MCF 10A (cell line): ENCODE measurements around the gene HIPK1. TPM values are rescaled to one million over a fixed set of nuclear protein-coding genes. Genes with fewer than 3 reads are reported as not detected.
"Not testable (repeated sequence)": the region's sequence is repeated elsewhere in the genome, so short reads cannot be mapped to it uniquely, and the experiment has no call there.

Experiments used
- BruUV-seq: library from RNA; stranded (reverse); fragments of 400-500 nt; replicated peaks from 2 replicates; lab custom pipeline; 2021; lab: Mats Ljungman, UMichigan
- CTCF ChIA-PET: fragments of 300-600 bp; sonication (Branson Sonifier 250); formaldehyde crosslinking; extraction: SDS; loops from one replicate; lab custom pipeline; 2021; ENCODE audit warnings: antibody characterized with exemption, inconsistent platforms; lab: Yijun Ruan, JAX
- POLR2A ChIA-PET: fragments of 300-600, 350-650 bp; sonication (Branson Sonifier 250); formaldehyde crosslinking; extraction: SDS; loops from one replicate; lab custom pipeline; 2020; ENCODE audit warnings: antibody characterized with exemption, inconsistent platforms; lab: Yijun Ruan, JAX
- DNase-seq: peaks from one replicate; pipeline ENCODE4 v3.0.0-alpha.2; 2018; ENCODE audit not compliant: unreplicated experiment
- H3K27ac Mint-ChIP-seq: one replicate; pipeline ENCODE4 v1.8.0; 2022; ENCODE audit warnings: mild to moderate bottlenecking, low read depth, mixed read lengths; ENCODE audit not compliant: unreplicated experiment
- H3K27me3 Mint-ChIP-seq: one replicate; pipeline ENCODE4 v1.8.0; 2022; ENCODE audit warnings: mixed read lengths; ENCODE audit not compliant: insufficient read depth, unreplicated experiment
- H3K36me3 Mint-ChIP-seq: one replicate; pipeline ENCODE4 v1.8.0; 2022; ENCODE audit warnings: mild to moderate bottlenecking, moderate library complexity, mixed read lengths; ENCODE audit not compliant: insufficient read depth, unreplicated experiment
- H3K4me1 Mint-ChIP-seq: one replicate; pipeline ENCODE4 v1.8.0; 2022; ENCODE audit warnings: mixed read lengths; ENCODE audit not compliant: insufficient read depth, unreplicated experiment
- H3K4me3 Mint-ChIP-seq: one replicate; pipeline ENCODE4 v1.8.0; 2022; ENCODE audit warnings: mild to moderate bottlenecking, moderate library complexity, mixed read lengths; ENCODE audit not compliant: unreplicated experiment
- H3K9me3 Mint-ChIP-seq: one replicate; pipeline ENCODE4 v1.8.0; 2022; ENCODE audit warnings: mixed read lengths; ENCODE audit not compliant: unreplicated experiment
- CTCF ChIP-seq: fragments of 200-600 bp; IDR thresholded peaks from one replicate; pipeline ENCODE4 v1.8.0; 2022; ENCODE audit warnings: antibody characterized with exemption, mild to moderate bottlenecking; ENCODE audit not compliant: unreplicated experiment
- intact Hi-C: fragments of 100-400 bp; cut with micrococcal nuclease; formaldehyde crosslinking; loops from 2 replicates; pipeline ENCODE4 v1.14.1; 2022
- total RNA-seq: library from RNA; stranded (reverse); gene quantifications from 2 replicates; pipeline ENCODE4 v1.2.3, GENCODE V29; 2022

HIPK1 gene
- total RNA-seq, 1 experiment from 2014 or later: 46.7 TPM

GRCh38 chr1:113946112-113946511, 17.0 kb downstream of the HIPK1 start:
- Mint-ChIP-seq H3K9me3 (no peaks in the 10 kb centered on the region), H3K27me3 (no peaks in the 10 kb centered on the region), H3K4me1 (peaks cover 5% of the 10 kb centered on the region), H3K27ac (no peak overlapping the region), H3K4me3 (no peak overlapping the region), H3K36me3 (peaks cover 18% of the 10 kb centered on the region)
- DNase-seq: no peak
- no TSS peak for BruUV-seq
- TF ChIP-seq CTCF: no peak
- POLR2A ChIA-PET: interaction anchor here (0.7 to 1.3 kb wide), 3 partner anchors 11 to 133 kb away, joined by 3 to 5 read pairs (median 3); no protein-coding TSS in a partner anchor
- CTCF ChIA-PET: interaction anchor here (0.6 to 3.3 kb wide), 7 partner anchors 9 to 210 kb away, joined by 3 to 16 read pairs (median 4); partner anchors contain the start of gene OLFML3
- intact Hi-C loops: no loop called here

- Mint-ChIP-seq H3K36me3 (peaks cover 11% of the 10 kb centered on the region), H3K27ac (no peak overlapping the region), H3K27me3 (no peaks in the 10 kb centered on the region), H3K4me3 (no peak overlapping the region), H3K9me3 (no peaks in the 10 kb centered on the region), H3K4me1 (peaks cover 5% of the 10 kb centered on the region)
- no peak for DNase-seq
- TF ChIP-seq CTCF: no peak
- intact Hi-C loops: no loop called here
- CTCF ChIA-PET: interaction anchor here (0.6 to 3.3 kb wide), 9 partner anchors 10 to 336 kb away, joined by 3 to 16 read pairs (median 4); partner anchors contain the start of gene OLFML3
- no TSS peak for BruUV-seq
- POLR2A ChIA-PET: interaction anchor here (0.8 to 1.3 kb wide), 4 partner anchors 11 to 18 kb away, joined by 3 to 6 read pairs (median 4); partner anchors contain the start of gene HIPK1
These were observed 17.7 kb downstream of the HIPK1 start for GRCh38 chr1:113946678-113947387.

- intact Hi-C loops: no loop called here
- no TSS peak for BruUV-seq
- Mint-ChIP-seq H3K27me3 (no peaks in the 10 kb centered on the region), H3K4me3 (no peak overlapping the region), H3K9me3 (no peaks in the 10 kb centered on the region), H3K4me1 (peaks cover 5% of the 10 kb centered on the region), H3K27ac (no peak overlapping the region), H3K36me3 (peaks cover 5% of the 10 kb centered on the region)
- ChIA-PET POLR2A (interaction anchor here (0.9 to 1.1 kb wide), 2 partner anchors 14 to 17 kb away, joined by 5 to 6 read pairs; no protein-coding TSS in a partner anchor), CTCF (interaction anchor here (0.6 to 3.3 kb wide), 7 partner anchors 11 to 335 kb away, joined by 3 to 16 read pairs (median 4); no protein-coding TSS in a partner anchor)
- no peak for TF ChIP-seq CTCF
- DNase-seq: no peak
These were observed 18.4 kb downstream of the HIPK1 start for GRCh38 chr1:113947388-113948107.

DNA sequence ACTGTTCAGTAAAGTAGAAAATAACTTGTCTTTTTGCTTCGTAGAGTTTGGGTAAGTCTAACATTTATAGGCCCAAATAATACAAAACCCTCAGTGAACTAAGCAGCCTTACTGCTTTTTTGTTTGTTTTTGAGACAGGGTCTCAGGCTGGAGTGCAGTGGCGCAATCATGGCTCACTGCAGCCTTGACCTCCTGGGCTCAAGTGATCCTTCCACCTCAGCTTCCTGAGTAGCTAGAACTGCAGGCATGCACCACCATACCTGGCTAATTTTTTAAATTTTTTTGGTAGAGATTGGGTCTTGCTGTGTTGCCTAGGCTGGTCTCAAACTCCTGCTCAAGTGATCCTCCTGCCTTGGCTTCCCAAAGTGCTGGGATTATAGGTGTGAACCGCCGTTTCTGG, 19.0 kb downstream of the HIPK1 start:
- DNase-seq, intact Hi-C loops, H3K9me3 Mint-ChIP-seq, H3K4me3 Mint-ChIP-seq, H3K27ac Mint-ChIP-seq, H3K27me3 Mint-ChIP-seq, BruUV-seq, H3K4me1 Mint-ChIP-seq, H3K36me3 Mint-ChIP-seq: not testable (repeated sequence)
- CTCF ChIA-PET: interaction anchor here (0.6 to 1.8 kb wide), 5 partner anchors 10 to 895 kb away, joined by 3 to 11 read pairs (median 5); partner anchors contain the start of gene HIPK1
- POLR2A ChIA-PET: interaction anchor here (1.1 kb wide), 1 partner anchor 18 kb away, joined by 6 read pairs; no protein-coding TSS in a partner anchor
